G401.6 (cell line): ENCODE results near the gene CFAP221.

Experiments used
- FAIRE-seq: peaks from 2 replicates; lab custom pipeline; 2012; peaks lifted over from hg19 to GRCh38; lab: Jason Lieb, UNC

Gene CFAP221

DNA sequence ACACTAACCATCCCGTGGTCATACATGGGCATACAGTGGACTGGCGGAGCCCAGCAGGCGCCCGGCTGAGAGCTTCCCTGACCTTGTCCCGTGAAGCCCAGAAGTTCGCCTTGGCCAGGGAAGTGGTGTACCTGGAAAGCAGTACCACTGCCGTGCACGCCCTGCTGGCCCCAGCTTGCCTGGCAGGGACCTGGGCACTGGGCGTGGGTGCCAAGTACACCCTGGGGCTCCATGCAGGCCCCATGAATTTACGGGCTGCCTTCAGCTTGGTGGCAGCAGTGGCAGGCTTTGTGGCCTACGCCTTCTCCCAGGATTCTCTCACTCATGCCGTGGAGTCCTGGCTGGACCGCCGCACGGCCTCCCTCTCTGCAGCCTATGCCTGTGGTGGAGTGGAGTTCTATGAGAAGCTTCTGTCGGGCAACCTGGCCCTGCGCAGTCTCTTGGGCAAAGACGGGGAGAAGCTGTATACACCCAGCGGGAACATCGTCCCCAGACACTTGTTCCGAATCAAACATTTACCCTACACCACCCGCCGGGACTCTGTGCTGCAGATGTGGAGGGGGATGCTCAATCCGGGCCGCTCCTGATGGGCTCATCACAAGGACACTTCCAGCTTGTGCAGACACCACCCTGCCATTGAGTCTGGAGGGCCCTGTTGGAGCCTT is 137.1 kb downstream of the CFAP221 start:
- FAIRE-seq, result no peak

DNA sequence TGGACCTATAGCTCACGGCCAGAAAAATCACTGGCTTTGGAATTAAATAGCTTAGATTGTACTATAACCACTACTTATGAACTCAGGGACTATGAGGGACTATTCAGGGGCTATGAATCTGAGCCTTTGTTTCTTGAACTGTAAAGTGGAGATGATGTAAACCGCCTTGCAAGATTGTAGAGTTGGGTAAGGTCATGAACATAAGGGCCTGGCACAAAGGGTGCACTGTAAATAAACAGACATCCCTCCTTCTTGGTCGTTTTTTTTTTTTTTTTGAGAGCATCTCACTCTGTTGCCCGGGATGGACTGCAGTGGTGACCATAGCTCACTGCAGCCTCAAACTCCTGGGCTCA is 137.6 kb downstream of the CFAP221 start:
- no peak for FAIRE-seq

DNA sequence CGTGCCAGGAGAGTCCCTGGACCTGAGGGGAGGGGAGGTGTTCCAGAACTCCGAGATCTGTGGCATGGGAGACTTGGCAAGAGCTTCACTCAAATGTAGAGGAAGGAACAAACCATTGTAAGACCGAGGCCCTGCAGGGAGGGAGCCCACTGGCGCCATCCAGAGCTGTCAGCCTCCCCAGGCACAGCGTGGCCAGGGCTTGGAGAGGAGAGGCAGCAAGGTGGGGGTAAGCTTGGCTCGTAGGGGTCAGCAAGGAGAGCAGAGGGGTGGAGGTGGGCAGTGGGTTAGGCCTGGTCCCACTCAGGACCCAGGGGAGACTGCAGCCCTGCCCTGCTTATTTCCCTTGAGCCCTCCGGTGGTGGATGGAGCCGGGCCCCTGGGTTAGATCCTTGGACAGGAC is 138.3 kb downstream of the CFAP221 start:
- no peak for FAIRE-seq

GRCh38 chr2:119683074-119683712 is 138.9 kb downstream of the CFAP221 start:
- FAIRE-seq, result no peak

DNA sequence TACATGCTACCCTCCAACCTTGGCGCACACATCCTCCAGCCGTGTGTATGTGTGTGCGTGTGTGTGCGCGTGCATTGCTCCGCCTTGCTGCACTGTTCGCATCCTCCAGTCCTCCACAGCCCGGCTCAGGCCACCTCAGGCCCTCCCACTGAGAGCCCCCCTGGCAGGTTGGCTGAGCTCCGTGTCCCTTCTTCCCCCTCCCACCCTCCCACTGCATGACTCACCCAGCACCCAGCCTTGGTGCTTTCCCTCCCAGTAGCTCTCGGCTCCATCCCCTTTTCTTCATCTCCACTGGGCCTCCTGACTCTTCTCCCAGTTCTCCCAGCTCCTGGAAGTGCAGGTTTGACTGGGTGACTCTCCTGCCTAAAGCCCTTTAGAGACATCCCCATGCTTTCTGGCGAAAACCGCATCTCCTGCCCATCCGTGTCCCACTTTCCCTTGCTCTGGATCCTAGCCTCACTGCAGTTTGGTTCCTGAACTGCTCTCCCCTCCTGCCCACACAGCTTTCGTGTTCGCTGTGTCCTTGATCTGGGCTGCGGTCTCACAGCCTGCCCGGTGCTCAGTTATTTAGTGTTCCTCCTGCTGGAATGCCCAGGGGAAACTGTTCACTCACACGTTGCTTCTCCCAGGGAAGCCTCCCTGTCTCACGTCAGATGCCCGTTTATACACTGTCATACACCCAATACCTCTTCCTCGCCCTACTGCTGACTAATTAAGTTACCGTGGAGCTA is 139.6 kb downstream of the CFAP221 start:
- no peak for FAIRE-seq

- FAIRE-seq, result no peak
Measured at GRCh38 chr2:119684518-119684917, 140.3 kb downstream of the CFAP221 start.

DNA sequence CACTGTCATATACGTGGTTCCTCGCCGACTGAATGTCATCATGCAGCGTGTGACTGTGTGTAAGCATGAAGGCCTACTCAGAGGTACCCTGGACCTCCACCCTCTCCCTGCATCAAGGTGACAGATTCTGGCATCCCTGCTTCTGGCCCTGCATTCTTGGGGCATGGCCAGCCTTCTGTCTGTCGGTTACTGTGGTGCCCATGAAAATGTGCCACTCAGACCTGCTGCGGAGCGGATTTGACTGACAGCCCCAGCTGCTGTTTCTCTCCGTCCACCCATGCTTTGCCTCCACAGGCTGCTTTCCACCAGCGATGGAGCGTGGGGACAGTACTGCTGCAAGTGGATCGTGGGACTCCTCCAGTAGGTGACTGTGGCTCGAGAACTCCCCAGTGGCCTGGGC is 144.4 kb downstream of the CFAP221 start:
- no peak for FAIRE-seq

- no peak for FAIRE-seq
Measured at GRCh38 chr2:119689218-119689617, 145.0 kb downstream of the CFAP221 start.

DNA sequence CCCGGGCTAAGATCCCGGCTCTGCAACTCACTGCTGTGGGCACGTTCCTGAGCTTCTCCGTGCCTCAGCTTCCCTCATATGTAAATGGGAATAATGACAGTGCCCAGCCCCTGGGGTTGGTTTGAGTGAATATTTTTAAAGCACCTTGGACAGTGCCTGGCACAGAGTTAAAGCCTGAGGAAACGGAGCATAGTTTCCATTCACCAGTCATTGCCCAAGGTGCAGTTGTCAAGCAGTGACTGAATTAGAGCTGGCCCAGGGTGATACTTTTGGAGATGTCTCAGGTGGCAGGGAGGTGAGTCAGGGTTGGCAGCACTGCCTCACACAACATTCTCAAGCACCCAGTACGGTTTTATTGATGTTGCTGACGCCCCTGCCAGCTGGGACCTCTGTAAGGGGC is 146.9 kb downstream of the CFAP221 start:
- no peak for FAIRE-seq

DNA sequence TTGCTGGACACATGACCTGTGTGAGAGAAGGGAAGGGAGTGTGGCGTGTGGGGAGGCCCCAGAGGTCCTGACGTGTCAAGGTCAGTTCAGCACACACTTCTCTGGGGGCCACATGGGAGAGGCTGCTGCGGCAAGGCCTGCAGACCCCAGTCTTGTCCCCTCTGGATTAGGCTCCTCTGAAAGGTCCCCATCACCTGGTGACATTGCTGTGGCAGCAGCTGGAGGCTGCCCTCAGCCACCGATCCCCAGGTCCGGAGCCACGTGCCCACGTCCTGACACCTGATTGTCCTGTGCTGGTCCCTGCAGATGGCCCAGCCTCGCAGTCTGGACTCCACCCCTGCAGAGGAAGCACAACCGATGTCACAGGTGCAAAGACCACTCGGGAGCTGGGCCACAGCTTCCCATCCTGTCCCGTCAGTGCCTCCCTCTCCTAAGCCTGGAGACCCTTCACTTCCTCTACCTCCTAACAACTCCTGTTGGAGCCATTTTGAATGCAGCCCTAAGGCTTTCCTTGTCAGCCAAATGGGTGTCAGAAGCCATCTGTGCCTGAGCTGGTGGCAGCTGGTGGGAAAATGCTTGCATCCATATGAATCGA is 147.5 kb downstream of the CFAP221 start:
- FAIRE-seq, result no peak

GRCh38 chr2:119692310-119692709 is 148.1 kb downstream of the CFAP221 start:
- no peak for FAIRE-seq

DNA sequence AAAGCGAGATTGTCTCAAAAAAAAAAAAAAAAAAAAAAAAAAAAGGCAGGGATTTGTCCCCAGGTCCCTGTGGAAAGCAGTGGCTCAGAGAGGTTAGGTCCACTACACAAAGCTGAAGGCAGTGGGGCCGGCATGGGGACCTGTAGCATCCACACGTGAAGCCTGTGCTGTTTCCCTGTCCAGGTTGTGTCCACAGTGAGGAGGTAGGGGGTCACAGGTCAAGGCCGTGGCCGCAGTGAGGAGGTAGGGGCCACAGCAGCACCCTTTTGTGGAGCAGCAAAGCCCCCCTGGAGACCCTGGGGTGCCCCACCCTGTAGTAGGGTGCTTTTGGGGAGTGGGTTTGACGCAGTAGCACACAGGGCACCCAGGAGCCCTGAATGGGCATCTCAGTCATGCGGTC is 148.7 kb downstream of the CFAP221 start:
- FAIRE-seq, result no peak

- no peak for FAIRE-seq
Measured at GRCh38 chr2:119693567-119693966, 149.3 kb downstream of the CFAP221 start.

GRCh38 chr2:119693967-119694366 is 149.7 kb downstream of the CFAP221 start:
- FAIRE-seq, result no peak

GRCh38 chr2:119694470-119694844 is 150.2 kb downstream of the CFAP221 start:
- FAIRE-seq, result no peak

DNA sequence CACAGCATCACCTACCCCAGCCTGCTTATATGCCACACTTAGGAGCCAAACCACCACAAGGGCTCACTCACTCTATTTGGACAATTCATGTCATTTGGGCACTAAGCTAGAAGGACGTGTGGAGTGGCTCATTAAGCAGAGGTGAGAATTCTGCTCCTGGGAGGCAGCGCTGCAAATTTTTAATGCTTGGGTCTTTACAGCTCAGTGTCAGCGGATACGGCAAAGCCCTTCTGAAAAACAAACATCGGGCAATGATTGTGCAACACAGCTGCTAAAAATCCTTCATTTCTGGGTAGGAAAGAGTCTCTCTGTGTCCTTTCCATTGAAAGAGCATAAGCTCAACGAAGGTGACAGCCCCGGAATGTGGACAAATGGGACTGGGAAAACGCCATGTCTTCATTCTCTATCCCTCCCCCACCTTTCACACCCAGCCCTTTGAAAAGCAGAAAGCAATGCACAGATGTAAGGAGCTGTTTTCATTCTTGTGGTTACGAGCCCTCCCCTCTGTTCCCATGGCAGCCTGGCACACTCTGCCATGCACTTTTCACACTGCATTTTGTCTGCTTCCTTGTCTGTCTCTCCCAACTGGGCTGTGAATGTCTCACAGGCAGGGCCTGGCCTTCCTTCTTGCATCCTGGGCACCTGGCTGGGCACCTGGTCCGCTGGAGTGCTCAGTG is 150.7 kb downstream of the CFAP221 start:
- FAIRE-seq, result no peak

DNA sequence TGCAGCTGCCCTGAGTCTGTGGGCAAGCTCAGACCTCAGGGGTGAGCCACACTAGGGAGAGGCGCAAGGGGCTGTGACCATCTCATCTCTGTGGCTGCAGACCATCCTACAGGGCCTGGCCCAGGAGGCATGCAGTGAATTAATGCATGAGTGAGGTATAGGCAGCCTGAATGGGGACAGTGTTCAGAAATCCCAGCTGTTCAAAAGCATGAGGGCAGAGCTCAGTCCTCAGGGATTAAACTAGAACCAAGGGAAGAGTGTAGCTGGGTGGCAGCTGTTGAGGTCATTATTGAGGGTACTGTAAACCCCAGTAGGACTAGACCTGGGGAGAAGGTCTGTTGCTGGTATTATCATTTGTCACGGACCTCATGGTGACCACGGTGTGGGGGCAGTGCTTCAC is 151.8 kb downstream of the CFAP221 start:
- no peak for FAIRE-seq

DNA sequence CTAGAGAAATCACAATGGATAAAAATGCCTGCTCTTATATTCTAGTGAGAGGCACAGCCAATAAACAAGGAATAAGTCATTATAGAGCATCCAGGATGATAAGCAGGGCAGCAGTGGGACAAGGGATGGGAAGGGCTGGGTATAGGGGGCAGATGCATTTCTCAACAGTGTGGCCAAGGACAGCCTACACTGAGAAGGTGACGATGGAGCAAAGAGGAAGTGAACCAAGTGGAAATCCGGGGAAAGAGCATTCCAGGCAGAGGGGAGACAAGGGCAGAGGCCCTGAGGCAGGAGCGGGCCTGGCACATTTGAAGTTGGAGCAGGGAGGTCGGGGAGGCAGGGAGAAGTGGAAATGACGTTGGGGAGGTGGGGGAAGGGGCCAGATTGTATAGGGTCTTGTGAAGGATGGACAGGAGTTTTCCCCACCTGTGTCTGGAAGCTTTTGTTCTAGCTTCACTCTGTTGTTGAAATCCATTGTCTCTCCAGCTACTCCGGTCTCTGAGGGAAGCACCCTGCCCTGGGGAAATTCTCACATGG is 152.3 kb downstream of the CFAP221 start:
- no peak for FAIRE-seq

GRCh38 chr2:119697290-119698020 is 153.2 kb downstream of the CFAP221 start:
- no peak for FAIRE-seq

DNA sequence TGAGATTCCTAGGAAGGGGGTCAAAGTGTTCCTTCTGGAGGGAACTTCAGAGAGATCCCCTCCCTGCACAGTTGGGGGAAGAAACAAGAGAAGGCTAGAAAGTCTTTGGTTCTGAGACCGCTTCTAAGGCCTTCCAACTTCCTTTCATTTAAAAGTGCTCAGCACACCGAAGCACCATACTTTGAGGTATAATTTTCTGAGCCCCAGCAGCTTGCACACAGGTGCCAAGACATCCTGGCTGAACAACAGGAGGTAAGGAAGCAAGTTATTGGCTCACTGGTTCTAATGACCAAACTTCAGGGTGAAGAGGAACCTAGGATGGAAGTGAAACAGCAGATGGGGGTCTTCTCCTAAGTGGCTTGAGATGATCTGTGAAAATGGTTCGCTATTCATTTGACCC is 154.0 kb downstream of the CFAP221 start:
- no peak for FAIRE-seq

GRCh38 chr2:119699016-119699606 is 154.9 kb downstream of the CFAP221 start:
- no peak for FAIRE-seq
